Uterus (tissue), 2 donors: ENCODE measurements around the gene CDCA5.

Source experiments
- CTCF ChIP-seq, 4 experiments: fragments of 200-600 bp in 2 of 4; fragments of 450-650 bp in 2 of 4; sonication (generic) in 2 of 4; IDR thresholded peaks; one replicate each; pipeline ENCODE4 v1.5.1; 2016 to 2019; ENCODE audit warnings: antibody characterized with exemption in 4 of 4, mild to moderate bottlenecking in 2 of 4, moderate library complexity in 1 of 4
- POLR2A ChIP-seq, 2 donors: fragments of 450-650 bp; IDR thresholded peaks; one replicate each; pipeline ENCODE4 v1.6.1; 2016; ENCODE audit warnings: antibody characterized with exemption in 2 of 2, mild to moderate bottlenecking in 1 of 2, moderate library complexity in 1 of 2

- TF ChIP-seq CTCF (IDR thresholded peaks at IDR 0.05) (no peak), POLR2A (IDR thresholded peaks at IDR 0.05) (no peak)
These were observed 30.0 kb upstream of the CDCA5 start for GRCh38 chr11:65113839-65114238.
